ENCODE measurements around the gene DYNLT3. TPM values are rescaled to one million over a fixed set of nuclear protein-coding genes. Genes with fewer than 3 reads are reported as not detected.

Gene DYNLT3
- total RNA-seq, 2 donors from 2014 or later: 16.9 to 55.8 TPM

Other genes with a start within 250 kb of the DYNLT3 start
- gene XK, start 161.8 kb downstream of the DYNLT3 start, total RNA-seq: not detected
- under 1 TPM in 1 of 2 donors, not detected in 1; 0.24 TPM for gene CYBB, start 67.5 kb downstream of the DYNLT3 start, total RNA-seq
- under 1 TPM; 0.06 to 0.26 TPM for gene SYTL5, start 159.0 kb upstream of the DYNLT3 start, total RNA-seq

Measured in activated T-helper 17 cell treated with anti-CD3 and anti-CD28 coated beads, Interleukin-2, amount 50 U/mL, for 72 hours (primary cell).